ENCODE results near the gene DMWD.

DMWD gene

GRCh38 chr19:45817010-45817724 is 24.5 kb upstream of the DMWD start:
- TF ChIP-seq CTCF (IDR thresholded peaks at IDR 0.05; ENCODE audit: extremely low read depth, insufficient read depth, missing control alignments), result peak; percentile 89
- DNase-seq (ENCODE audit: low spot score), result peak; percentile 99
- in situ Hi-C loops (cut with MboI; ENCODE audit: low pct_unique_long_range_greater_than_20kb, low sequenced_read_pairs, unreplicated experiment), result no loop called here

DNA sequence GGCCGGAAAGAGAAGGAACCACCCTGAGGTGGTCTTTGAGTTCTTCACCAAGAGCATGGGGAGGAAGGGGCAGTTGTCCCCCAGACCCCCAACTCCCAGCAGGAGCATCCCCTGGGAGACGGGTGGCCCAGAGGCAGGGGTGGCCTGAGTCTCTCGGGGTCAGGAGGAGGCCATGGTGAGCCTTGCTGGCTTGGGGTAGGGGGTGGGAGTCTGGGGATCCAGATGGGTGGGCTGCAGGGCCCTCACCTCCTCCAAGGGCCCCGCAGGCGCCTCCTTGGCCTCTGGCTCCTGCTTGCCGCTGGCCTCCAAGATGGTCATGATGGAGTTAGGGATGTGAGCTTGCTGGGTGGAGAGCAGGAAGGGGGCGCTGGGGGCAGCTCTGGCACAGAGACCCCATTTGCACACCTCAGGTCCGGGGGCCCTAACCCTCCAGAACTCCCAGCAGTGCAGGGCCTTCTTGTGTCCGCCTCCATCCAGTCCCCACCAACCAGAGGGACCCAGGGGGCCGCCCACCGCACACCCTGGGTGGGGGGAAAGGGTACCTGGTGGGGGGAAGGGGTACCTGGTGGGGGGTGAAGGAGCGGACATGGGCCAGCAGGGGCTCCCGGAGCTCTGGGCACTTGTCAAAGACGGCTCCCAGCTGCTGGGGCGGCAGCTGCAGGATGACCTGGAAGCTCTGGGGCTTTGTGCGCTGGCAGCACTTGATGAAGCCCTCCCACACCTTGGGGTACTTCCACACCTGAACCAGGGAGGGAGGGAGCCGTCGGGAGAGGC is 23.8 kb upstream of the DMWD start:
- in situ Hi-C loops (cut with MboI; ENCODE audit: low pct_unique_long_range_greater_than_20kb, low sequenced_read_pairs, unreplicated experiment), result no loop called here
- no peak for DNase-seq (ENCODE audit: low spot score)
- no peak for TF ChIP-seq CTCF (IDR thresholded peaks at IDR 0.05; ENCODE audit: extremely low read depth, insufficient read depth, missing control alignments)

DNA sequence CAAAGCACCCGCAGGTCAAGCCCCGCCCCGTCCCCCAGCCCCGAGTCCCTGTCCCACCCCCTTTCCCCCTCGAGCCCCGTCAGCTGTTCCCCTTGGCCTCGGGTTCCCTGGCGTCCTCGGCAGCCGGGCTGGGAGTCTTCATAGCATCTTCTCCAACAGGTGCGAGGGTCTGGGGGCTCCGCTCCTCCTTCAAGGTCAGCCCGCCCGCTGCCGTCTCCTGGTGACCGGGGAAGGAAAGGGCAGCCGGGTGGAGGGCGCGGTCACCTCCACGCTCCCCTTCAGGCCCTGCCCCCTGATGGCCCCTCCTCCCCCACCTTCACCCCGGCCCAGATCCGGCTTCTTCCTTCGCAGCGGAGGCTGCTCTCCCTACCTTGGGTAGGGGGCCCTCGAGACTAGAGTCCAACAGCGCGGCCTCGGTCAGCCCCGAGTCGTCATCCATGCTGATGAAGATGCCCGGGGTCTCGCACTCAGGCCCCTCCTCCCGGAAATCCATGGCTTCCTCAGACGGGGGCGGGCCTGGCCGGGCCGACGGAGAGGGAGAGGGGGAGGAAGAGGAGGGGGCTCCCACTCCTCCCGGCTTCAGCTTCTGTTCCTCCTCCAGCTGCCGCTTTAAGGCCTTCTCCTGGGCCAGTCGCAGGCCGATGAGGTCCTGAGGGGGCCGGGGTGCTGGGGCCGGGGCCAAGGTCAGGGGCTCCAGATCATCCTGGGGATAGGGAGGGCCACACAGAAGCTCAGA is 23.0 kb upstream of the DMWD start:
- no peak for DNase-seq (ENCODE audit: low spot score)
- in situ Hi-C loops (cut with MboI; ENCODE audit: low pct_unique_long_range_greater_than_20kb, low sequenced_read_pairs, unreplicated experiment), result no loop called here
- no peak for TF ChIP-seq CTCF (IDR thresholded peaks at IDR 0.05; ENCODE audit: extremely low read depth, insufficient read depth, missing control alignments)

GRCh38 chr19:45814851-45815480 is 22.3 kb upstream of the DMWD start, which contains the start of gene RSPH6A:
Gene RSPH6A, minus strand, starts transcription at chr19:45815308. Its CDS starts 132 bp downstream, at chr19:45815176.
- no peak for TF ChIP-seq CTCF (IDR thresholded peaks at IDR 0.05; ENCODE audit: extremely low read depth, insufficient read depth, missing control alignments)
- in situ Hi-C loops (cut with MboI; ENCODE audit: low pct_unique_long_range_greater_than_20kb, low sequenced_read_pairs, unreplicated experiment), result no loop called here
- no peak for DNase-seq (ENCODE audit: low spot score)

DNA sequence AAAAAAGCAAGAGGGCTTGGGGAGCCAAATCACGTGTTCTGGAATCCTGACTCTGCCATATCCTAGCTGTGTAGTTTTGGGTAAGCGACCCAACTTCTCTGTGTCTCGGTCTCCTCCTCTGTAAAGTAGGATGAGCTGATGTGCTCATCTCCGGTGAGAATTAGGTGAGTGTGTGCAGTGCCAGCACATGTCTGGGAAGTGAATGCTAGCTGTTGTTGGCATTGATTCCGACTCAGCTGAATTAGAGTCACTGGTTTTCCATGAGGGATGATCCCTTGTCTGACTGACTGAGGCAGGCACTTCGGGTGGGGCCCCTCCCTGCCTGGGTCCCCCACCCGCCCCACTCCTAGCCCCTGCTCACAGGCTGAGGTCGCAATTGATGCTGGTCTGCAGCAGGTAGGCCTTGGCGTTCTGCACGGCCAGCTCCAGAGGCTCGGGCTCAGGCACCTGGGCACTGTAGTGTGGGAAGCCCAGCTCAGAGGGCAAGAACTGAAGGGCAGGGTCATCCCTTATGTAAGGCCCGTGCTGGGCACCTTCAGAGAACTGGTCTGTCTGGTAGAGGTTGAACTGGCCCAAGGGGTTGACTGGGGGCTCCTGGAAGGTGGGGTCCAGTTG is 21.6 kb upstream of the DMWD start:
- no peak for DNase-seq (ENCODE audit: low spot score)
- no peak for TF ChIP-seq CTCF (IDR thresholded peaks at IDR 0.05; ENCODE audit: extremely low read depth, insufficient read depth, missing control alignments)
- in situ Hi-C loops (cut with MboI; ENCODE audit: low pct_unique_long_range_greater_than_20kb, low sequenced_read_pairs, unreplicated experiment), result no loop called here

DNA sequence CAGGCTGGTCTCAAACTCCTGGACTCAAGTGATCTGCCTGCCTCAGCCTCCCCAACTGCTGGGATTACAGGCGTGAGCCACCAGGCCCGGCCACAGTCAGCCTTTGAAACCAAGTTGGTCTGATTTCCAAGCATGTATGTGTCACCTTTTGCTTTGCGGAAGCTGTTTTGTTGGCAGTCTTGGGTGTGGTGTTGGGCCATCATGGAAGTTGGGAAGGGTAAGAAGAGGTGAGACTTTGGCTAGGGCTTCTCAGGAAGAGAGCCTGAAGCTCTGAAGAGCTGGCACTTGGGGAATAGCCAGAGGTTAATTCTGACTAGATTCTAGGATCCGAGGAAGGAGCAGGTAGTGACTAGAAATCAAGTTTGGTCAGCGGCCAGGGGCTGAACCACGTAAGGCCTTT is 19.7 kb upstream of the DMWD start:
- no peak for TF ChIP-seq CTCF (IDR thresholded peaks at IDR 0.05; ENCODE audit: extremely low read depth, insufficient read depth, missing control alignments)
- in situ Hi-C loops (cut with MboI; ENCODE audit: low pct_unique_long_range_greater_than_20kb, low sequenced_read_pairs, unreplicated experiment), result no loop called here
- DNase-seq (ENCODE audit: low spot score), result no peak
